ENCODE results near the gene C17orf78. TPM values are rescaled to one million over a fixed set of nuclear protein-coding genes. Genes with fewer than 3 reads are reported as not detected.

C17orf78 gene
- total RNA-seq, 1 donor from 2014 or later: not detected

DNA sequence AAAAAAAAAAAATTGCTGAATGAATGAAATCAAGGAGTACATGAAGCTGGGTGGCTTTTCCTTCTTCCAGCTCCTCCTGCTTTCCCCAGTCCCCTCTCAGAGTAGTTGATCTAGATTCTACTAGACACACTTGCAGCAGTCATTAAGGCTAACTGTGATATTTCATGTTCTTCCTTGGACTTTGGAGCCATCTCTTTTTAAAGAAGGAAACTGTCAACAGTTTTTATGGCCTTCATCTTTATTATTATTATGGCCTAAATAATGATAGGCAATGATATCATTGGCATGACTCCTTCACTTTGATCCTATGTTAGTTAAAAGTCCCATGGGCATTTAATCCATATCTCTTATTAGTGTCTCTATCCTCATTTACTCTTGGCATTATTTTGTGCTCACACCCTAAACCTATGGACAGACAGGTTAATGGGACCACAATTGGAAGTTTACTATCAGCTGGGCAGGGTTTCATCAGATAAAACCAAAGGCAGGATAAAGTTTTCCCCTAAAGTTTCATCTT is 9.7 kb downstream of the C17orf78 start:
- no peaks in the 10 kb centered on the region for H3K4me1 Mint-ChIP-seq (ENCODE audit: low read depth, unreplicated experiment)
- H3K27ac Mint-ChIP-seq (ENCODE audit: unreplicated experiment): no peak overlapping the region
- no peaks in the 10 kb centered on the region for H3K27me3 Mint-ChIP-seq (ENCODE audit: unreplicated experiment)
- peaks cover 2% of the 10 kb centered on the region for H3K9me3 Mint-ChIP-seq (ENCODE audit: unreplicated experiment)
- H3K4me3 Mint-ChIP-seq (ENCODE audit: unreplicated experiment): no peak overlapping the region
- TF ChIP-seq, protein P1, sequence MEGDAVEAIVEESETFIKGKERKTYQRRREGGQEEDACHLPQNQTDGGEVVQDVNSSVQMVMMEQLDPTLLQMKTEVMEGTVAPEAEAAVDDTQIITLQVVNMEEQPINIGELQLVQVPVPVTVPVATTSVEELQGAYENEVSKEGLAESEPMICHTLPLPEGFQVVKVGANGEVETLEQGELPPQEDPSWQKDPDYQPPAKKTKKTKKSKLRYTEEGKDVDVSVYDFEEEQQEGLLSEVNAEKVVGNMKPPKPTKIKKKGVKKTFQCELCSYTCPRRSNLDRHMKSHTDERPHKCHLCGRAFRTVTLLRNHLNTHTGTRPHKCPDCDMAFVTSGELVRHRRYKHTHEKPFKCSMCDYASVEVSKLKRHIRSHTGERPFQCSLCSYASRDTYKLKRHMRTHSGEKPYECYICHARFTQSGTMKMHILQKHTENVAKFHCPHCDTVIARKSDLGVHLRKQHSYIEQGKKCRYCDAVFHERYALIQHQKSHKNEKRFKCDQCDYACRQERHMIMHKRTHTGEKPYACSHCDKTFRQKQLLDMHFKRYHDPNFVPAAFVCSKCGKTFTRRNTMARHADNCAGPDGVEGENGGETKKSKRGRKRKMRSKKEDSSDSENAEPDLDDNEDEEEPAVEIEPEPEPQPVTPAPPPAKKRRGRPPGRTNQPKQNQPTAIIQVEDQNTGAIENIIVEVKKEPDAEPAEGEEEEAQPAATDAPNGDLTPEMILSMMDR (IDR thresholded peaks at IDR 0.05; ENCODE audit: partially characterized antibody, unreplicated experiment): no peak
- no peak for DNase-seq
- no peaks in the 10 kb centered on the region for H3K36me3 Mint-ChIP-seq (ENCODE audit: unreplicated experiment)

GRCh38 chr17:37386462-37386861 is 10.7 kb downstream of the C17orf78 start:
- no peak for DNase-seq
- Mint-ChIP-seq H3K4me3 (ENCODE audit: unreplicated experiment) (no peak overlapping the region), H3K27ac (ENCODE audit: unreplicated experiment) (no peak overlapping the region), H3K36me3 (ENCODE audit: unreplicated experiment) (no peaks in the 10 kb centered on the region), H3K4me1 (ENCODE audit: low read depth, unreplicated experiment) (no peaks in the 10 kb centered on the region), H3K27me3 (ENCODE audit: unreplicated experiment) (no peaks in the 10 kb centered on the region), H3K9me3 (ENCODE audit: unreplicated experiment) (peaks cover 2% of the 10 kb centered on the region)
- TF ChIP-seq, protein P1 (IDR thresholded peaks at IDR 0.05; ENCODE audit: partially characterized antibody, unreplicated experiment): no peak

DNA sequence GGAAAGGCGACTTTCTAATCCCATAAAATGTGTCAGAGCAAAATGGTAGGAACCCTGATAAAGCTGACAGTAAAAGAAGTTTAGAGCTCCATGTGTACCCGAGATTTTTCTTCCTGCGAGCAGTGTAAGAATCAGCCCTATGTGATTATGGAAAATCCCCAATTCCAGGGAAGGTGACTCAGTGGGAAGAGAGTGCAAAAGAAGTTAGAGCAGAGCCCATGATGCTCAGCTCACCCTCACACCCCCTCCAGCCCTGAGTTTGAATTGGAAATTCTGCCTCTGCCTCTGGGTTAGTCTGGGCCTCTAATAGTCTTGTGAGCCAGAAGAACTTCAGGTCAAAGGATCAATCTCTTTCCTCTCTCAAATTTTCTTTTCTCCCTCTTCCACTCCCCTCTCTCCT is 12.5 kb downstream of the C17orf78 start:
- DNase-seq: no peak
- no peaks in the 10 kb centered on the region for H3K36me3 Mint-ChIP-seq (ENCODE audit: unreplicated experiment)
- H3K4me3 Mint-ChIP-seq (ENCODE audit: unreplicated experiment): no peak overlapping the region
- H3K27ac Mint-ChIP-seq (ENCODE audit: unreplicated experiment): no peak overlapping the region
- no peaks in the 10 kb centered on the region for H3K27me3 Mint-ChIP-seq (ENCODE audit: unreplicated experiment)
- H3K9me3 Mint-ChIP-seq (ENCODE audit: unreplicated experiment): no peaks in the 10 kb centered on the region
- TF ChIP-seq, protein P1 (IDR thresholded peaks at IDR 0.05; ENCODE audit: partially characterized antibody, unreplicated experiment): no peak
- no peaks in the 10 kb centered on the region for H3K4me1 Mint-ChIP-seq (ENCODE audit: low read depth, unreplicated experiment)

DNA sequence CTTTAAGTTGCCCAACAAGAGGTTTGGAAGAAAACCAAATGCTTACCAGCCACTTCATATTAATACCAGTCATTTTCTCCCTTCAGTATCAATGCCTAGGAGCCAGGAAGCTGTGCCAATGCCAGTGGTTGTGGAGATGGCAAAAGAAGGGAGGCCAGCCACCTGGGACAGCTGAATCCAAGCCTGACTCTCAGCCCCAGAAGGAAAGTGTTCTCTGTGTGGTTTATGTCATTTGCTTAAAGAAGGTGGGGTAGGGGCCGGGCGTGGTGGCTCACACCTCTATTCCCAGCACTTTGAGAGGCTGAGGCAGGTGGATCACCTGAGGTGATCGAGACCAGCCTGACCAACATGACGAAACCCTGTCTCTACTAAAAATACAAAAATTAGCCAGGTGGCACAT is 13.4 kb downstream of the C17orf78 start:
- Mint-ChIP-seq H3K36me3 (ENCODE audit: unreplicated experiment) (no peaks in the 10 kb centered on the region), H3K9me3 (ENCODE audit: unreplicated experiment) (no peaks in the 10 kb centered on the region), H3K4me3 (ENCODE audit: unreplicated experiment) (no peak overlapping the region), H3K4me1 (ENCODE audit: low read depth, unreplicated experiment) (no peaks in the 10 kb centered on the region), H3K27me3 (ENCODE audit: unreplicated experiment) (no peaks in the 10 kb centered on the region), H3K27ac (ENCODE audit: unreplicated experiment) (no peak overlapping the region)
- TF ChIP-seq, protein P1 (IDR thresholded peaks at IDR 0.05; ENCODE audit: partially characterized antibody, unreplicated experiment): no peak
- DNase-seq: no peak

DNA sequence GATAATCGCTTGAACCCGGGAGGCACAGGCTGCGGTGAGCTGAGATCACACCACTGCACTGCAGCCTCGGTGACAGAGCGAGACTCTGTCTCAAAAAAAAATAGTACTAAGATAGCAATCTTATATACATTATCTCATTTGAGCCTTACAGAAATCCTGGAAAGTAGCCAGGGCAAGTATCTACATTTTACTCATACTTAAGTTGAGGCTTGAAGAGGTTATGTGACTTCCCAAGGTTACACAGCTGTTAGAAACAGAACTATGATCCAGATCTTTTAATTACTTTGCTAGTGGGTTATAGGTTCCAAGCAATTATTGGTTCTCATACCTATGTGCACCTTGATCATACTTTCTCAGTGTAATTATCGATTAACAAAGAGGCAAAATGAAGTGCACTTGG is 15.4 kb downstream of the C17orf78 start:
- Mint-ChIP-seq H3K4me1 (ENCODE audit: low read depth, unreplicated experiment) (no peaks in the 10 kb centered on the region), H3K36me3 (ENCODE audit: unreplicated experiment) (no peaks in the 10 kb centered on the region), H3K4me3 (ENCODE audit: unreplicated experiment) (no peak overlapping the region), H3K27me3 (ENCODE audit: unreplicated experiment) (no peaks in the 10 kb centered on the region), H3K9me3 (ENCODE audit: unreplicated experiment) (no peaks in the 10 kb centered on the region), H3K27ac (ENCODE audit: unreplicated experiment) (no peak overlapping the region)
- no peak for DNase-seq
- TF ChIP-seq, protein P1 (IDR thresholded peaks at IDR 0.05; ENCODE audit: partially characterized antibody, unreplicated experiment): no peak

All from glutamatergic neuron (in vitro differentiated cells).